ENCODE measurements around the gene KRT17.

DNA sequence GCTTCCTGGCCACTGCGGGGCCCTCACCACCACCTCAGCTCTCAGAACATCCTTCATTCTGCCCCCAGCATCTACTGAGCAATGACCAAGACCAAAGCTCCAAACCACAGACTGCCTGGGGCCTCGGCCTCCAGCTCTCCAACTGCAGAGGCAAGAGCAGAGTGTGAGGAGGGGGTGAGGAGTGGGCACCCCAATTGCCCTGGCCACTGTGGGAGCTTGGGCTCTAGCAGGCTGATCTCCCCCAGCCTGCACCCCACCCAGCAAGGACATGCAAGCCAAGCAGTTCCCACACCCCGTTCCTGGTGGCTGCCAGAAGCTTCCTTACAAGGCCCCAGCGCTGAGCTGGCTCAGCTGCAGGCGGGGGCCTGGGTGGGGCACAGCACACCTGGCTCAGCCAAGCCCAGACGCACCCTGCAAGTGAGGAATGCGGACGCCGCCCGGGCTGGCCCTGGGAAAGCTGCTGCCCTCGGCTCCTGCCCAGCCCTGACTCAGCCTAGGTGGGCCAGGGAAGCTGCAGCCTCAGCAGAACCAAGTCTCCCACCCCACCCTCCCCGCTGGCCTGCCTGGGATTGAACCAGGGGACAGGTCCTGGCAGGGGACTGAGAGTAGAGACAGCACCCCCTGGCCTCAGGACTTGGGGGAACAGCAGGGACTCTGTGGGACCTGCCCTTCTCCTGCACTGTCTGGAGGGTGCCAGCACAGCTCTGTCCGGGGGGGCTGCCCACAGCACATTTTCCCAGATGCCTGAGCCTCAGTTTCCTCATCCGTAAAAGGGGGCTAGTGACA, 29.7 kb upstream of the KRT17 start:
- TF ChIP-seq CTCF (IDR thresholded peaks at IDR 0.05; ENCODE audit: borderline replicate concordance, extremely low read depth, low read length, poor library complexity, severe bottlenecking) (no peak), EZH2 (IDR thresholded peaks at IDR 0.05; ENCODE audit: borderline replicate concordance, low read depth, low read length, severe bottlenecking) (no peak)
